ENCODE results near the gene EIF5A2.
"Not testable (repeated sequence)": the region's sequence is repeated elsewhere in the genome, so short reads cannot be mapped to it uniquely, and the experiment has no call there.

DNA sequence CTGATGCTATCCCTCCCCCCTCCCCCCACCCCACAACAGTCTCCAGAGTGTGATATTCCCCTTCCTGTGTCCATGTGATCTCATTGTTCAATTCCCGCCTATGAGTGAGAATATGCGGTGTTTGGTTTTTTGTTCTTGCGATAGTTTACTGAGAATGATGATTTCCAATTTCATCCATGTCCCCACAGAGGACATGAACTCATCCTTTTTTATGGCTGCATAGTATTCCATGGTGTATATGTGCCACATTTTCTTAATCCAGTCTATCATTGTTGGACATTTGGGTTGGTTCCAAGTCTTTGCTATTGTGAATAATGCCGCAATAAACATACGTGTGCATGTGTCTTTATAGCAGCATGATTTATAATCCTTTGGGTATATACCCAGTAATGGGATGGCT, 29.7 kb downstream of the EIF5A2 start:
- TF ChIP-seq, protein P1, sequence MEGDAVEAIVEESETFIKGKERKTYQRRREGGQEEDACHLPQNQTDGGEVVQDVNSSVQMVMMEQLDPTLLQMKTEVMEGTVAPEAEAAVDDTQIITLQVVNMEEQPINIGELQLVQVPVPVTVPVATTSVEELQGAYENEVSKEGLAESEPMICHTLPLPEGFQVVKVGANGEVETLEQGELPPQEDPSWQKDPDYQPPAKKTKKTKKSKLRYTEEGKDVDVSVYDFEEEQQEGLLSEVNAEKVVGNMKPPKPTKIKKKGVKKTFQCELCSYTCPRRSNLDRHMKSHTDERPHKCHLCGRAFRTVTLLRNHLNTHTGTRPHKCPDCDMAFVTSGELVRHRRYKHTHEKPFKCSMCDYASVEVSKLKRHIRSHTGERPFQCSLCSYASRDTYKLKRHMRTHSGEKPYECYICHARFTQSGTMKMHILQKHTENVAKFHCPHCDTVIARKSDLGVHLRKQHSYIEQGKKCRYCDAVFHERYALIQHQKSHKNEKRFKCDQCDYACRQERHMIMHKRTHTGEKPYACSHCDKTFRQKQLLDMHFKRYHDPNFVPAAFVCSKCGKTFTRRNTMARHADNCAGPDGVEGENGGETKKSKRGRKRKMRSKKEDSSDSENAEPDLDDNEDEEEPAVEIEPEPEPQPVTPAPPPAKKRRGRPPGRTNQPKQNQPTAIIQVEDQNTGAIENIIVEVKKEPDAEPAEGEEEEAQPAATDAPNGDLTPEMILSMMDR (IDR thresholded peaks at IDR 0.05) = not testable (repeated sequence)
- TF ChIP-seq, protein P2, sequence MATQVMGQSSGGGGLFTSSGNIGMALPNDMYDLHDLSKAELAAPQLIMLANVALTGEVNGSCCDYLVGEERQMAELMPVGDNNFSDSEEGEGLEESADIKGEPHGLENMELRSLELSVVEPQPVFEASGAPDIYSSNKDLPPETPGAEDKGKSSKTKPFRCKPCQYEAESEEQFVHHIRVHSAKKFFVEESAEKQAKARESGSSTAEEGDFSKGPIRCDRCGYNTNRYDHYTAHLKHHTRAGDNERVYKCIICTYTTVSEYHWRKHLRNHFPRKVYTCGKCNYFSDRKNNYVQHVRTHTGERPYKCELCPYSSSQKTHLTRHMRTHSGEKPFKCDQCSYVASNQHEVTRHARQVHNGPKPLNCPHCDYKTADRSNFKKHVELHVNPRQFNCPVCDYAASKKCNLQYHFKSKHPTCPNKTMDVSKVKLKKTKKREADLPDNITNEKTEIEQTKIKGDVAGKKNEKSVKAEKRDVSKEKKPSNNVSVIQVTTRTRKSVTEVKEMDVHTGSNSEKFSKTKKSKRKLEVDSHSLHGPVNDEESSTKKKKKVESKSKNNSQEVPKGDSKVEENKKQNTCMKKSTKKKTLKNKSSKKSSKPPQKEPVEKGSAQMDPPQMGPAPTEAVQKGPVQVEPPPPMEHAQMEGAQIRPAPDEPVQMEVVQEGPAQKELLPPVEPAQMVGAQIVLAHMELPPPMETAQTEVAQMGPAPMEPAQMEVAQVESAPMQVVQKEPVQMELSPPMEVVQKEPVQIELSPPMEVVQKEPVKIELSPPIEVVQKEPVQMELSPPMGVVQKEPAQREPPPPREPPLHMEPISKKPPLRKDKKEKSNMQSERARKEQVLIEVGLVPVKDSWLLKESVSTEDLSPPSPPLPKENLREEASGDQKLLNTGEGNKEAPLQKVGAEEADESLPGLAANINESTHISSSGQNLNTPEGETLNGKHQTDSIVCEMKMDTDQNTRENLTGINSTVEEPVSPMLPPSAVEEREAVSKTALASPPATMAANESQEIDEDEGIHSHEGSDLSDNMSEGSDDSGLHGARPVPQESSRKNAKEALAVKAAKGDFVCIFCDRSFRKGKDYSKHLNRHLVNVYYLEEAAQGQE (IDR thresholded peaks at IDR 0.05; ENCODE audit: insufficient read depth in 1 of 2, low read depth in 2 of 2, low read length in 1 of 2) = not testable (repeated sequence)
- TF ChIP-seq POLR2AphosphoS5 (IDR thresholded peaks at IDR 0.05; ENCODE audit: low read depth, low read length) = not testable (repeated sequence)
